MCF 10A (cell line): ENCODE measurements around the gene LDB2. TPM values are rescaled to one million over a fixed set of nuclear protein-coding genes. Genes with fewer than 3 reads are reported as not detected.

ENCODE experiments used
- BruUV-seq: library from RNA; stranded (reverse); fragments of 400-500 nt; replicated peaks from 2 replicates; lab custom pipeline; 2021; lab: Mats Ljungman, UMichigan
- CTCF ChIA-PET: fragments of 300-600 bp; sonication (Branson Sonifier 250); formaldehyde crosslinking; extraction: SDS; loops from one replicate; lab custom pipeline; 2021; ENCODE audit warnings: antibody characterized with exemption, inconsistent platforms; lab: Yijun Ruan, JAX
- POLR2A ChIA-PET: fragments of 300-600, 350-650 bp; sonication (Branson Sonifier 250); formaldehyde crosslinking; extraction: SDS; loops from one replicate; lab custom pipeline; 2020; ENCODE audit warnings: antibody characterized with exemption, inconsistent platforms; lab: Yijun Ruan, JAX
- DNase-seq: peaks from one replicate; pipeline ENCODE4 v3.0.0-alpha.2; 2018; ENCODE audit not compliant: unreplicated experiment
- H3K27ac Mint-ChIP-seq: one replicate; pipeline ENCODE4 v1.8.0; 2022; ENCODE audit warnings: mild to moderate bottlenecking, low read depth, mixed read lengths; ENCODE audit not compliant: unreplicated experiment
- H3K27me3 Mint-ChIP-seq: one replicate; pipeline ENCODE4 v1.8.0; 2022; ENCODE audit warnings: mixed read lengths; ENCODE audit not compliant: insufficient read depth, unreplicated experiment
- H3K36me3 Mint-ChIP-seq: one replicate; pipeline ENCODE4 v1.8.0; 2022; ENCODE audit warnings: mild to moderate bottlenecking, moderate library complexity, mixed read lengths; ENCODE audit not compliant: insufficient read depth, unreplicated experiment
- H3K4me1 Mint-ChIP-seq: one replicate; pipeline ENCODE4 v1.8.0; 2022; ENCODE audit warnings: mixed read lengths; ENCODE audit not compliant: insufficient read depth, unreplicated experiment
- H3K4me3 Mint-ChIP-seq: one replicate; pipeline ENCODE4 v1.8.0; 2022; ENCODE audit warnings: mild to moderate bottlenecking, moderate library complexity, mixed read lengths; ENCODE audit not compliant: unreplicated experiment
- H3K9me3 Mint-ChIP-seq: one replicate; pipeline ENCODE4 v1.8.0; 2022; ENCODE audit warnings: mixed read lengths; ENCODE audit not compliant: unreplicated experiment
- CTCF ChIP-seq: fragments of 200-600 bp; IDR thresholded peaks from one replicate; pipeline ENCODE4 v1.8.0; 2022; ENCODE audit warnings: antibody characterized with exemption, mild to moderate bottlenecking; ENCODE audit not compliant: unreplicated experiment
- intact Hi-C: fragments of 100-400 bp; cut with micrococcal nuclease; formaldehyde crosslinking; loops from 2 replicates; pipeline ENCODE4 v1.14.1; 2022
- total RNA-seq: library from RNA; stranded (reverse); gene quantifications from 2 replicates; pipeline ENCODE4 v1.2.3, GENCODE V29; 2022

The LDB2 gene
- total RNA-seq, 1 experiment from 2014 or later, result not detected

DNA sequence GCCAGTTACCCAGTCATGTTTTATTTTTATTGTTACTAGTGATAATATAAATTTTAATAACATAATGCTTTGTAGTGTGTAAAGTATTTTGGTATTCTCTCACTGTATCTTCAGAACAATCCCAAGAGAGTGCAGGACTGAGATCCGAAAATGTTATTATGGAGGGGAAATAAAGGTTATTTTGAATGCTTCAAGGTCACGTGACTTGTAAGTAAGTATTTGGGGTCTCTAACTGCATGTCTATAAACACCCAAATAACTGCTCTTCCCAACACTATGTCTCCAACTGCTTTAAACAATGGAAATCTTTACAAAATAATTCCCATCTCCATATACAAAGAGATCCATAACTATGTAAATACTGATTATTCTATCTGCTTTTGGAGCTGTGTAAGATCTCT lies 302.2 kb downstream of the LDB2 start:
- intact Hi-C loops, result no loop called here
- Mint-ChIP-seq H3K27me3 (peaks cover 45% of the 10 kb centered on the region), H3K4me3 (no peak overlapping the region), H3K4me1 (no peaks in the 10 kb centered on the region), H3K36me3 (no peaks in the 10 kb centered on the region), H3K27ac (no peak overlapping the region), H3K9me3 (no peaks in the 10 kb centered on the region)
- TF ChIP-seq CTCF, result no peak
- ChIA-PET POLR2A (no interaction called here), CTCF (no interaction called here)
- DNase-seq, result no peak
- no TSS peak for BruUV-seq

GRCh38 chr4:16594128-16594527 lies 304.3 kb downstream of the LDB2 start:
- BruUV-seq, result no TSS peak
- intact Hi-C loops, result no loop called here
- ChIA-PET CTCF (no interaction called here), POLR2A (interaction anchor here (0.7 kb wide), 1 partner anchor 80 kb away, joined by 3 read pairs; no protein-coding TSS in a partner anchor)
- Mint-ChIP-seq H3K4me1 (no peaks in the 10 kb centered on the region), H3K36me3 (no peaks in the 10 kb centered on the region), H3K27ac (no peak overlapping the region), H3K4me3 (no peak overlapping the region), H3K27me3 (peaks cover 23% of the 10 kb centered on the region), H3K9me3 (no peaks in the 10 kb centered on the region)
- no peak for TF ChIP-seq CTCF
- no peak for DNase-seq

GRCh38 chr4:16593386-16593785 lies 305.1 kb downstream of the LDB2 start:
- H3K9me3 Mint-ChIP-seq, result no peaks in the 10 kb centered on the region
- H3K4me1 Mint-ChIP-seq, result peaks cover 4% of the 10 kb centered on the region
- TF ChIP-seq CTCF, result no peak
- no TSS peak for BruUV-seq
- POLR2A ChIA-PET, result interaction anchor here (0.7 kb wide), 1 partner anchor 15 kb away, joined by 3 read pairs; no protein-coding TSS in a partner anchor
- peaks cover 20% of the 10 kb centered on the region for H3K27me3 Mint-ChIP-seq
- DNase-seq, result no peak
- H3K27ac Mint-ChIP-seq, result no peak overlapping the region
- H3K4me3 Mint-ChIP-seq, result no peak overlapping the region
- intact Hi-C loops, result no loop called here
- no peaks in the 10 kb centered on the region for H3K36me3 Mint-ChIP-seq
- CTCF ChIA-PET, result no interaction called here

DNA sequence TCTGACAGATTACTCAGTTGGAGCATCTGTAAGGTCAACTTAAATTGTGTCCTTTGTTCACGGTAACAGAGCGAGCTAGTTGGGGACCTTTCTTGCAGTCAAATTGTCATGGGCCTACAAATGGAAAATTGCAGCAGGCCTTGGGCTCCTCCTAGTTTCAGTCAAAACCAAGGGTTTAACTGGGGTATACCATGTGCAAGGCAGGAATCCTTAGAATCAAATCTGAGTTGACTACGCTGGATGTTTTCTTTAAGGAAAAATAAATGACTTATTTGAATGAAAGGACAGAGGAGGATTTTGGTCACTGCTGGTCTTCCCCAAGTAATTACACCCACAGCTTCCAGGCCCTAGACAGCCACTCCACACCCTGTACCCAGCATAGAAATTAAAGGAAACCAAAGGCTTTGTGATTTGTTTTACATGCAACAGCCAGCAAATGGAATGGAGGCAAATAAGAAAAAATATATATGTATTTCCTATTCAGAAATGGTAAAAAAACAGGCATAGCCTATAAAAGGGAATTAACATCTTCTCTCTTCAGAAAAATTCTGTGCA lies 307.1 kb downstream of the LDB2 start:
- CTCF ChIA-PET, result interaction anchor here (0.6 to 1.0 kb wide), 4 partner anchors 11 to 750 kb away, joined by 3 to 7 read pairs (median 4); no protein-coding TSS in a partner anchor
- H3K27me3 Mint-ChIP-seq, result peaks cover 20% of the 10 kb centered on the region
- POLR2A ChIA-PET, result no interaction called here
- no peaks in the 10 kb centered on the region for H3K9me3 Mint-ChIP-seq
- intact Hi-C loops, result no loop called here
- BruUV-seq, result no TSS peak
- H3K27ac Mint-ChIP-seq, result no peak overlapping the region
- peaks cover 4% of the 10 kb centered on the region for H3K4me1 Mint-ChIP-seq
- no peaks in the 10 kb centered on the region for H3K36me3 Mint-ChIP-seq
- no peak for DNase-seq
- H3K4me3 Mint-ChIP-seq, result no peak overlapping the region
- TF ChIP-seq CTCF, result no peak
